K562 (cell line): ENCODE measurements around the gene ARL6IP1. TPM values are rescaled to one million over a fixed set of nuclear protein-coding genes. Genes with fewer than 3 reads are reported as not detected.

Experiments
- CTBP1 ChIP-seq: fragments of 450-650 bp; IDR thresholded peaks from 2 replicates; pipeline ENCODE4 v1.6.1; 2016; ENCODE audit warnings: borderline replicate concordance
- ELF4 ChIP-seq: fragments of 450-650 bp; formaldehyde crosslinking; IDR thresholded peaks from 2 replicates; pipeline ENCODE4 v1.4.0; 2022; ENCODE audit warnings: missing genetic modification characterization
- GATAD2B ChIP-seq: fragments of 450-650 bp; IDR thresholded peaks from 2 replicates; pipeline ENCODE4 v1.6.1; 2017; ENCODE audit warnings: mild to moderate bottlenecking, borderline replicate concordance
- GTF2F1 ChIP-seq: IDR thresholded peaks from 2 replicates; pipeline ENCODE4 v1.6.1; 2011; ENCODE audit warnings: low read depth, low read length, improper control_type of control experiment
- HDAC8 ChIP-seq: fragments of 450-650 bp; IDR thresholded peaks from 2 replicates; pipeline ENCODE4 v1.6.1; 2016; ENCODE audit warnings: mild to moderate bottlenecking, missing genetic modification characterization, moderate library complexity, missing compliant biosample characterization
- MECOM ChIP-seq: fragments of 250-450 bp; sonication (Bioruptor Pico); IDR thresholded peaks from 2 replicates; pipeline ENCODE4 v1.8.0; 2022; ENCODE audit warnings: inconsistent platforms
- NFIX ChIP-seq: fragments of 250-450 bp; sonication (Bioruptor Pico); IDR thresholded peaks from 2 replicates; pipeline ENCODE4 v1.4.0; 2020; ENCODE audit warnings: low read depth, mild to moderate bottlenecking, moderate library complexity
- POLR2AphosphoS2 ChIP-seq: IDR thresholded peaks from 2 replicates; pipeline ENCODE4 v1.6.1; 2012; ENCODE audit warnings: low read length, improper control_type of control experiment
- ZMIZ1 ChIP-seq, 2 experiments: fragments of 150-350 bp in 1 of 2; IDR thresholded peaks; 2 replicates each; pipeline ENCODE4 v1.6.1; 2012 to 2016; ENCODE audit warnings: low read depth in 2 of 2, low read length in 2 of 2, mild to moderate bottlenecking in 1 of 2, moderate library complexity in 1 of 2
- ZNF197 ChIP-seq: fragments of 200-800 bp; sonication (Bioruptor generic); IDR thresholded peaks from 2 replicates; pipeline ENCODE4 v1.6.1; 2016; ENCODE audit warnings: low read depth, missing genetic modification characterization, missing compliant biosample characterization
- polyA plus RNA-seq, 8 experiments: library from polyadenylated mRNA; depleted of rRNA in 4 of 8; stranded (reverse) in 5 of 8; unstranded in 3 of 8; fragments of >200 nt; fragmentation: Nextera tagmentation in 2 of 8; fragmentation: Illumina TruSeq in 1 of 8; extraction: Ambion mirVana in 2 of 8; extraction: Trizol in 1 of 8; gene quantifications; 2 replicates each; pipeline versions ENCODE4 v1.2.1 to v1.2.3, GENCODE V29; 2011 to 2014; ENCODE audit warnings: inconsistent platforms in 1 of 8, missing spikeins in 1 of 8
- total RNA-seq, 7 experiments: library from RNA; depleted of rRNA in 6 of 7; stranded (reverse); fragments of >200 nt in 6 of 7; fragmentation: Illumina TruSeq in 2 of 7; extraction: Trizol in 2 of 7; gene quantifications; 2 replicates each; pipeline versions ENCODE4 v1.2.1 to v1.2.3, GENCODE V29; 2011 to 2021; ENCODE audit warnings: low replicate concordance in 1 of 7
- TF ChIP-seq, protein P1 (sequence below), 2 experiments: fragments of 450-650 bp in 1 of 2; sonication (generic) in 1 of 2; formaldehyde crosslinking in 1 of 2; IDR thresholded peaks; 2 replicates each; pipeline versions ENCODE4 v1.7.1 to v1.9.0; 2016 to 2022; ENCODE audit warnings: inconsistent platforms in 1 of 2, mild to moderate bottlenecking in 1 of 2, missing genetic modification reagents in 1 of 2
- TF ChIP-seq, protein P2 (sequence below): fragments of 250-450 bp; sonication (Bioruptor Pico); IDR thresholded peaks from 2 replicates; pipeline ENCODE4 v1.8.0; 2022; ENCODE audit warnings: moderate library complexity, mild to moderate bottlenecking, inconsistent platforms

The ARL6IP1 gene
- total and polyA plus RNA-seq, 9 of the 15 experiments (the other 6 are each of a cell fraction or from before 2014, with no cell fraction given) = 102 to 391 (median 162) TPM

DNA sequence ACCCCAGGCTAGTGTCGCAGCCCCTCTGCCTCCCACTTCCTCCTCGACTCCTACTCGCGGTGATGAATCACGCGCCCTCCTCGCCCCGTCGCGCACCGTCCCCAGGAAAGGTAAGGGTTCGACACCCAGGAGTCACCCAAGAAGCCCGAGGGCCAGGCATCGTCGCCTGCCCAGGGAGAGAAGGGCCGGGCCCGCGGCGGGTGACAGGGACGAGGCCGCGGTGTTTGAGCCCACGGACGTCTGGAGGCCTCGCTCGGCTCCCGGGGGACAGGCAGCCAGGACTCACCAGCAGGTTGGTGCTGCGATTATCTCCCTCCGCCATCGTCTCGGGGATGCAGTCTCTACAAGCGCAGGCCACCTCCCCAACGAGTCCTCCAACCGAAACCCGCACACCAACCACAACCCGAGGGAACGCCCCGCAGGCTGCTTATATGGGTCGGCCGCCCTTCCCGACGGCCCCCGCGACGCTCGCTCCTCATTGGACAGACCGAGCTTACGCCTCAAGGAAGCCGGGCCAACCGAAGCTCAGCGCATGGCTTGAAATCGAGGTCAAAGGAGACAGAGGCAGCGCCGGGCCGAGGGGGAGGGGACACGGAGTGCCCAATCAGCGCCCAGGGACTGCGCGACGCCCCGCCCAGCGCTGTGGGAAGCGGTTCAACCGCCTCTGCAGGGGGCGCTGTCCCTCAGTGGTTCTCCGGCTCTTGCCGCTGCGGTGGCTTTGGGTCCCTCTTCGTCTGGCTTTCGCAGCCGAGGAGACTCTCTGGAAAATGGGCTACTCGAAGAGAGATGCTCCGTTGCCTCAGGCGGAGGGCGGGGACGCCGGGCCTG is at the start of gene ARL6IP1 (continued):
- TF ChIP-seq, protein P1, sequence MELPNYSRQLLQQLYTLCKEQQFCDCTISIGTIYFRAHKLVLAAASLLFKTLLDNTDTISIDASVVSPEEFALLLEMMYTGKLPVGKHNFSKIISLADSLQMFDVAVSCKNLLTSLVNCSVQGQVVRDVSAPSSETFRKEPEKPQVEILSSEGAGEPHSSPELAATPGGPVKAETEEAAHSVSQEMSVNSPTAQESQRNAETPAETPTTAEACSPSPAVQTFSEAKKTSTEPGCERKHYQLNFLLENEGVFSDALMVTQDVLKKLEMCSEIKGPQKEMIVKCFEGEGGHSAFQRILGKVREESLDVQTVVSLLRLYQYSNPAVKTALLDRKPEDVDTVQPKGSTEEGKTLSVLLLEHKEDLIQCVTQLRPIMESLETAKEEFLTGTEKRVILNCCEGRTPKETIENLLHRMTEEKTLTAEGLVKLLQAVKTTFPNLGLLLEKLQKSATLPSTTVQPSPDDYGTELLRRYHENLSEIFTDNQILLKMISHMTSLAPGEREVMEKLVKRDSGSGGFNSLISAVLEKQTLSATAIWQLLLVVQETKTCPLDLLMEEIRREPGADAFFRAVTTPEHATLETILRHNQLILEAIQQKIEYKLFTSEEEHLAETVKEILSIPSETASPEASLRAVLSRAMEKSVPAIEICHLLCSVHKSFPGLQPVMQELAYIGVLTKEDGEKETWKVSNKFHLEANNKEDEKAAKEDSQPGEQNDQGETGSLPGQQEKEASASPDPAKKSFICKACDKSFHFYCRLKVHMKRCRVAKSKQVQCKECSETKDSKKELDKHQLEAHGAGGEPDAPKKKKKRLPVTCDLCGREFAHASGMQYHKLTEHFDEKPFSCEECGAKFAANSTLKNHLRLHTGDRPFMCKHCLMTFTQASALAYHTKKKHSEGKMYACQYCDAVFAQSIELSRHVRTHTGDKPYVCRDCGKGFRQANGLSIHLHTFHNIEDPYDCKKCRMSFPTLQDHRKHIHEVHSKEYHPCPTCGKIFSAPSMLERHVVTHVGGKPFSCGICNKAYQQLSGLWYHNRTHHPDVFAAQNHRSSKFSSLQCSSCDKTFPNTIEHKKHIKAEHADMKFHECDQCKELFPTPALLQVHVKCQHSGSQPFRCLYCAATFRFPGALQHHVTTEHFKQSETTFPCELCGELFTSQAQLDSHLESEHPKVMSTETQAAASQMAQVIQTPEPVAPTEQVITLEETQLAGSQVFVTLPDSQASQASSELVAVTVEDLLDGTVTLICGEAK (IDR thresholded peaks at IDR 0.05) = 0 out of 2 replicates have a peak, but pooled peaks have one; percentile 35
- TF ChIP-seq, protein P1 (CRISPR knock-in tag; IDR thresholded peaks at IDR 0.05) = no peak
- no peak for TF ChIP-seq ZNF197 (CRISPR knock-in tag)
- TF ChIP-seq HDAC8 = peak; percentile 56; the same call in 1 of the 2 replicates
- peak; percentile 94 for TF ChIP-seq GTF2F1
- no peak for TF ChIP-seq NFIX (CRISPR knock-in tag)
- 0 out of 2 replicates have a peak, but pooled peaks have one; percentile 19 for TF ChIP-seq GATAD2B
- TF ChIP-seq ZMIZ1 (IDR thresholded peaks at IDR 0.05; ENCODE audit: low read depth in 2 of 2, low read length in 2 of 2) = peak in 1 of 2 experiments; percentile 79; a peak in 2 of 4 replicates
- TF ChIP-seq, protein P2, sequence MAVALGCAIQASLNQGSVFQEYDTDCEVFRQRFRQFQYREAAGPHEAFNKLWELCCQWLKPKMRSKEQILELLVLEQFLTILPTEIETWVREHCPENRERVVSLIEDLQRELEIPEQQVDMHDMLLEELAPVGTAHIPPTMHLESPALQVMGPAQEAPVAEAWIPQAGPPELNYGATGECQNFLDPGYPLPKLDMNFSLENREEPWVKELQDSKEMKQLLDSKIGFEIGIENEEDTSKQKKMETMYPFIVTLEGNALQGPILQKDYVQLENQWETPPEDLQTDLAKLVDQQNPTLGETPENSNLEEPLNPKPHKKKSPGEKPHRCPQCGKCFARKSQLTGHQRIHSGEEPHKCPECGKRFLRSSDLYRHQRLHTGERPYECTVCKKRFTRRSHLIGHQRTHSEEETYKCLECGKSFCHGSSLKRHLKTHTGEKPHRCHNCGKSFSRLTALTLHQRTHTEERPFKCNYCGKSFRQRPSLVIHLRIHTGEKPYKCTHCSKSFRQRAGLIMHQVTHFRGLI (CRISPR knock-in tag) = no peak
- peak; percentile 85; the same call in 1 of the 2 replicates for TF ChIP-seq ELF4
- TF ChIP-seq POLR2AphosphoS2 = peak; percentile 60; the same call in 1 of the 2 replicates
- TF ChIP-seq CTBP1 = peak; percentile 82
- TF ChIP-seq MECOM (CRISPR knock-in tag) = no peak
